NCI-H748 (cell line): ENCODE results near the gene MAGI1.

Experiments
- DNase-seq: peaks from one replicate; lab custom pipeline; 2025; ENCODE audit not compliant: unreplicated experiment; lab: John Stamatoyannopoulos, UW

MAGI1 gene

DNA sequence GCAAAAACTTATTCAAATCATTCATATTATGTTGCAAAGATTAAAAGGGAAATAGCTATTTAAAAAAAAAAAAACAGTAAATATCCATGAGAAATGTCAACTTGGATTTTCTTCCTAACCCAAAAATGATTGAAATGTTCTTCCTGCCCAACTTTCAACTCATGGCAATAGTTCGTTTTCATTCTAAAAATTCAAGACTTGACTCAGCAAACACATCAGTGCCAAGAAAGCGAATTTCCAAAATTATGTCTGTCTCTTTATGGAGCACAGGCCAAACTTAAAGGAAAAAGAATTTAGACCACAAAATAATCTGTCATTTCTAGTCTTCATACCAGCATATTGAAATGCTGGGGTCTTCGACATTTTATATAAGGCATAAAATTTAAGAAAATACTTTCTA lies 63.7 kb downstream of the MAGI1 start:
- DNase-seq, result no peak

DNA sequence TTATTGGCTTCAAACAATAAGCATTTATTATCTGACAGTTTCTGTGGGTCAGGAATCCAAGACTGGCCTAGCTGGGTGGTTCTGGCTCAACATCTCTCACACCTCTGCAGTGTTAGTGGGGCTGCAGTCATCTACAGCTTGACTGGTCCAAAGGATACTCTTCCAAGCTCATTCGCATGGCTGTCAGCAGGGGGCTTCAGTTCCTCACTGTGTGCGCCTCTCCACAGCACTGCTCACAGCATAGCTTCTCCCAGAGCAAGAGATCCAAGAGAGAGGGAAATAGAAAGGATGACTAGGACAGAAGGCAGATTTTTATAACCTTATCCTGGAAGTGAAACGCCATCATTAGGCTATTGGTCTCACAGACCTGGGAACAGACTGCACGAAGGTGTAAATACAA lies 64.2 kb downstream of the MAGI1 start:
- no peak for DNase-seq

DNA sequence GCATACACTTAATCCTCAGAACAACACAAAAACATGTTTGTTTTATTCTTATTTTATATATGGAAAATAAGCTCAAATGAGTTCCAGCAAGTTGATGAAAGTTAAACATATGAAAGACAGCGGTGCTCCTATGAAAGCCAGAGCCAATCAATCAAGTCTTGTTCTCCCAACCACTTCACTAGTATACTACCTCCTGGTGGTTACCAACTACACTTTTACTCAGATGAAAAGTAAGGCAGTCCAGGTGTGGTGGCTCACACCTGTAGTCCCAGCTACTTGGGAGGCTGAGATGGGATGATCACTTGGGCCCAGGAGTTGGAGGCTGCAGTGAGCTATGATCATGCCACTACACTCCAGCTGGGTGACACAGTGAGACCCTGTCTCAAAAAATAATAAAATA lies 66.0 kb downstream of the MAGI1 start:
- DNase-seq, result no peak

DNA sequence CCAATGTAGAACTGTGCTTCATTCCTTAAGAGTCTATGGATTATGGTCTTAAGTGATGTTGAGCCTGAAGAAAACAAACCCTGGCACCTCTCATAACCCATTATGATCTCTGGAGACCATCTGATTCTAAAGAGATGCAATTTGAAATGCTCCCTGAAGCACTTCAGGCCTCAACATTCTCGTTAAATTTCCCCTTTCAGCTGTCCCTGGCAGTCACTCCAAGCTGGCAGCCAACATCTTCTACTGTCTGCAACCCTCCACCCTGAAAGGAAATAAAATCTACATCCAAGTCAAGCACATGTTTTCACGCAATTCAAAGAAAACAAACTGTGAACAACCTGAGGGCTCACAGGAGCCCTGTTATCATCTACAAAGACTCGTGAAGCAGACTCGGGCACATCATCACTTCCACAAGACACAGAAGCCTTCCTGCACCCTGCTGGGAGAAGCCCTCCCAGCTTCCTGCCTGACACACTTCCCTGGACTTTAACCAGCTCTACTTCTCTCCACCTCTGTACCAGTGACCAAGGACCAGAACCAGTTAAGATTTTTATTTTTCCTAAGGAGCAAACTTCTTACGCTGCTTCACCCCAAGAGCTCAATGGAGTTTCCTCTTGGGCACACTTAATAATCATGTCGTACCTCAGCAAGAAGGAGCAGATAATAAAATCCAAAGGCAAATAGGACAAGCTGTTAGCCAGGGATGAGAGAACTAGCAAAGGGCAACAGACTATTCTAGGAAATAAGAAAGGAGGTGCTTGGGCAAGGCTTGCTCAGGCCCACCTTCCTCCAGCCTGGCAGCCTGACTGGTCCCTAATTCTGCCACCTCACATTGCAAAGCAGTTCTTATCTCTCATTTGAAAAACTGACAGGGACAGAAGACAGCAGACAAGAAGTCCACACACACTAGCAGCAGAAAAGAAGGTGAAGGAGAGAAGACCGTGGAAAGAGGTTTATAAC lies 67.1 kb downstream of the MAGI1 start:
- DNase-seq, result no peak

DNA sequence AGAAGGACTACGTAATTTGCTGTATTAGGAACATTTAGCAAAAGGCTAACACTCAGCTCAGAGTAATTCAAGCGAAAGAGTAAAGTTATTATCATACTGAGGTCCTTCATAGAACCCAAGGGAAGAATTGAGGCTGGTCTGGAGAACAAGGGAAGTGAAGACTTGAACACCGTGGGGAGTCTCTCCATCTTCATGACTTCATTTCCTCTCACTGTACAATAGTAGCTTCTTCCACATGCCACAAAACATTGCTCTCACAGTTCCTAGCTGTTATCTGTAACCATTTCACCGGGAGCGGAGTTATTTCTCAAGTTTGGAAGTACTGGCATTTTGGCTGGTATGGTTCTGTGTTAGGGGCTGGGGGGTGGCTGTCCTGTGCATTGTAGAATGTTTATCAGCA lies 69.7 kb downstream of the MAGI1 start:
- no peak for DNase-seq

DNA sequence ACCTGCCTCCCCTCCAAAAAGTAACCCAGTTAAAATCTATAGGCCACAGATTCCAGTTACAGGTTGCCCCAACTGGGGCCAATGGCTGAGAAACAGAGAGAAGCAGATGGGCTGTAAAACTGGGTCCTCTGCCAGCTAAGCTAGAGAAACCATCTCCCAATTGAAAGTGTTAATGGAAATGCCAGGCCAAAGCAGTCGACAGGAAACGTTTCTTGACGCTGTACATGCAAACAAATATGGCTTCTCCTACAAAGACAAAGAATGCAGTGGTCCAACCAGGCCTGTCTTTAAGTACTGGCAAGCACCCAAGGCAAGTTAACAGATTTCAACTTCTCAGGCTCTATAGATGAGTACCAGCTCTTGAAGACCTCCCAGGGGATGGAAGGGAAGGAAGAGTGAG lies 71.3 kb downstream of the MAGI1 start:
- DNase-seq, result no peak

DNA sequence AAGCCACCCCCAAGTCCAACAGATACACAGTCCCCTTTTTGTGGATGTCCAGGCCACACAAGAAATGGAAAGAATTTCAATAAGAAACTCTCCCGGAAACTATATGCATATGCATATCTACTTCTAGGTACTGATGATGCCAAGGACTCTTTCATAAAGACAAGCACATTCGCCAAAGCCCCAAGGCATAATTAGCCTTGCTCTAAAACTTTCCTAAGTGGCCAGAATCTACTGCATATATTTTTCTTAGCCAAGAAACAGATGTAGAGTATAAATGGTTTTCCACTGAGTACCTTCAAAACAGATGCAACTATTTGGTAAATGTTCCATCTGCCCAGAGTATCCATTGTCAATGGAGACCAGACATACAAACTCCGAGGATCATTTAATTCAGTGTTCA lies 73.9 kb downstream of the MAGI1 start:
- DNase-seq, result no peak

DNA sequence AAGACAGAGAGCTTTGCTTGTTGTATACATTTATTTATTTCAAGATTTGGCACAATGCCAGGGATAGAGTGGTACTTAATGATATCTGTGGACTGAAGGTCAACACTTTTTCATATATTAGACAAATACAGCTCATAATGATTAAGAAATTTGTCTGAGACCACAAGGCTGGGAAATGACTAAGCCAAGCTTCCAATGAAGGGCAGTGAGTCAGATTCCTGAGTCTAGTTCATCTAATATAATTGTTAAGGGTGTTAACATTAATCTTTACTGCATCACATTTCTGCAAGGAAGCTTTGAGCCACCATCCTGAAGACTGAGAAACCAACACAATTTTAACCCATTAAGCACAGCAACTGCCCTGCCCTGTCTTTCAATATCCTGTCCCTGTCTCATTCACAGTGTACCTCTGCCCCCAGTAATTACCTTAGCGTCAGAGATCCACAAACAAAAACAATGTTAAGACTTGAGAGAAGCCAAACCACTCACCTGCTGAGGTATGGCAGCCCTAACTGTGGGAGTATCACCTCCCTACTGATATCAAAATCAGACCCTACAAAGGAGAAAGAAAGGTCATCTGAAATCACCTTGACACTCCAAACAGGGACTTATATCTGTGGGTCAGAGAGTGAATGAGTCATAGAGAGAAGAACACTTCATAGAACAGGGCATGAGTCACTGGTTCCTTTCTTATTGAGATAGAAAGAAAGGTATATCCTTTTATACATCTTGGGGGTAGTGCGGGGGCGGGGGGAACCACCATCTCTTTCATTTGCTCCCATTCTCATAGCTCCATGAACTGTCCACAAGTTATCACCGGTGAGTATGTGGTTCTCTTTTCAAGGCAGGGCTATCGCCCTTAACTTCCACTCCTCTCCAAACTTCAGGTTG lies 74.7 kb downstream of the MAGI1 start:
- no peak for DNase-seq

DNA sequence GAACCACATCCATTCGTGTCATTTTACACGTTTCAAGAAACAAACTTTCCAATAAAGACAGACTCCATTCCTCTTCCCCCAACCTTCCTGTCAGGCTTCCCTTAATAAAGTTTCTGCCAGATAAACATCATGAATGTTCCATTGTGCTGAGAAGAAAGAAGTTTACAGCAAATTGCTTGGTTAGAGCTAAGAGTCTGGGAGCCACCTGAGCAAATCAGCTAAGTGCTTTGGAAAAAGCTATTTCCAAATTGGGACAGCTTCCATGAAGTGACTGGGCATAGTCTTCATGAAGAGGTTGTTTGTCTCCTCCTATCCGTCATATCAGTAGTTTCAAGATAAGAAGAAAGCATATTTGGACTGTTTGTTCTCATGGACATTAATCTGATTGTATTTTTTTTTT lies 77.0 kb downstream of the MAGI1 start:
- DNase-seq, result no peak

DNA sequence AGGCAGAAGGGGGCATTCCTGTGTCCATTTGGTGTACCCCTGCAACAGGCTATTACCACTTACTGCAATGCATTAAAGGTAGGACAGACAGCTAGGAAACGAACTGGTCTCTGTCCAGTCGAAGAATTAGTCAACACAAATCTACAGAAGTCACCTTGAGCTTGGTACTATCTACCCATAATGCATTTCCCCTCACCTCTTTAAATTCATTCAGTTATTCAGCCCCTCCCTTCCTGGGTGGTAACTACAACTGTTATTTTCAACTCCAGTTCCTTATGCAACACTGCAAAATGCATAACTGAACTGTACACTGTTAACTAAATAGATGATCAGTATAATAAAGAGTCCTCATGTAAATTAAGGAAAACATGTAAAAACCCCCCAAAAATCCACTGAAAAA lies 77.6 kb downstream of the MAGI1 start:
- no peak for DNase-seq

DNA sequence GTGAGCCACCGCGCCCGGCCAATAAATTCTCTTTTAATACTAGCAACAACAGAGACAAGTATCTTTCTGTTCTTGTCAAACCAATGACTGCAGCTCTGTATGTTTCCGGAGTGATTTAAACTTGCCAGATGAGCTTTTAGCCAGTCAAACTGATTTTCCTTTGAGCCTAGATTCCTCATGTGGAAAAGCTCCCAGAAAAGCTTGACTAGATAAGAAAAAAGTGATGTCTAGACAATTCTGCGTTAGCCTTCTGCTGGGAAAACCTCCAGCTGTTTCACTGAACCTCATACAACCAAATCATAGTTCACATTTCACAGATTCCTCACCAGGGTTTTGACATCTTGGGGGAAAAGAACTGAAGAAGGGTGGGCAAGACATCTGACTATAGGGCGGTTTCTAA lies 78.6 kb downstream of the MAGI1 start:
- DNase-seq, result no peak

DNA sequence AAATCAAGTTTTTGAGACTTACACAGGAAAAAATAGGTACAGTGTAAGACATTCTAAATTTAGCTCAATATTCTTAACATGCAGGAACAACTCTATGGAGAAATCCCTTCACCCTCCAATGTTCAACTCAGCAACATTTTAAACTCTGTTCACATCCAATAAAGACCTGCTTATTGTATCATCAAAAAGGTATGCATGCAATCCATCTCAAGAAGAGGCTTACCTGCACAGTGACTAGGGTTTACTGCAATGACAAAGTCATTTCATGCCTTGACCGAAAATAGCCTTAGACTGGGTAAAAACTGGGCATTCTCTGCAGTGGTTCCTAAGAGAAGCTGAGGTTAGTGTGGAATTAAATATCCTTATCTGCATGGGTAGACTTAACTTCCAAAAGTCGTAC lies 80.5 kb downstream of the MAGI1 start:
- DNase-seq, result no peak

DNA sequence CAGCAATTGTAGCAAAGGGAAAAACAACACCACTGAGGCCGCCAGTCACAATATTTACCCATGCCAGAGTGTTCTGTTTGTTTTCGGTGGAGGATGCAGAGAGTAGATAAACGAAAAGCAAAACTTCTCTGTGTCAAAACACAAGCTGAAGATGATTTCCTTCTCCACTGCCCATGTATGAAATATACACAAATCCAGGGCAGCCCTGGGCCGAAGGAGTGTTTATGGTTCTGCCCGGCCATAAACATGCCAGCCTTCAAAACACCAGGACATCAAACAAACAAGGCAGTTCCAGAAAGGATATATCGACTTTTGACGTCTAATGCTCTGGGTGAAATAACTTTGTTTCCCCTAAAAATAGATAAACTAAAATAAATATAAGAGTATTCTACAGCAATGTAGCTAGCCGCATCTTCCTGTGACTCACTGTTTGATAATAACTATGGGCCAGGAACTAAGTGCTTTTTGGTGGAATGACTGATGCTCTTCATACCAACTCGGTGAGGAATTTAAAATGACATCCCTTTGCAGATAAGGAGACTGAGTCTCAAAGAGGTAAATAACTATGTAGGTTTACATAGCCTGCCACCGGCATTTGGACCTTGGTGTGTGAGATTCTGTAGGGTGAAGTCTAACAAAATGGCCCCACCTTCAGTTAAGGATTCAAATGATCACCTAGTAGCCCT lies 82.8 kb downstream of the MAGI1 start:
- DNase-seq, result no peak

DNA sequence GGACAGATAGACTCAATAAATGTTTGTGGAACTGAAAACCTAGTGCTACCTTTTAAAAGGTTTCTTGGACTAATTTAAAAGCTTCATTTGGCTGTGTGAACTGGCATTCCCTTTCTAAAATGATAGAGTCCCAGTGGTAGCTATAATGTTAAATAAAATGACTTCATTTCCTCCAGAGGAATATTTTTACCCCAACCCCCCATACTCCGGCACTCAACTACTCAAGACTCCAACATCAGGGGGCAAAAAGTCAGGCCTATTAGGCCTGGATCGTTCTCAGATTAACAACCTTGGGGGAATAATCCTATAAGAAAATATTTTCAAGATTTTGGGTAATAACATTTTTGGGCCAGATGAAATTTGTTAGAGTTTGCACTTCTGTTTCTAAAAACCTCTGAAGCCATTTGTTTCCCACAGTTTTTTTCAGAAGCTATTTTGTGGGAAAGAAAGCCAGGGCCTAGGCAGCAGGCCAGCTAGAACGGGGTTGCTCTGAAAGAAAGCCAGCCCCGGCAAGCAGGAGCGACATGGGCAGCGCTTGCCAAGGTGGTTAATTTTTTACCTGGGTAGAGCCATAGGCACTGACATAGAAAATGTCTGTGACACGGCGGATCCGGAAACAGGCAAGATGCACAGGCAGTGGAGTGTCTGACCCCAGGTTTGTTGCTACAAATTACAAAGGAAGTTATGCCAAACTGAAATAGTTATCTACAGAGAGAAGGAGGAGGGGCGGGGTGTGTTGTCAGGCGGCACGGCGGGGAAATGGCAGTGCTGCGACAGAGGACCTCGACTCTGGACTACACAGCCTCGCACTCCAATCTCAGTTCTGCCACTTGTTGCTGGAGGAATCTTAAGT lies 84.6 kb downstream of the MAGI1 start:
- DNase-seq, result no peak

DNA sequence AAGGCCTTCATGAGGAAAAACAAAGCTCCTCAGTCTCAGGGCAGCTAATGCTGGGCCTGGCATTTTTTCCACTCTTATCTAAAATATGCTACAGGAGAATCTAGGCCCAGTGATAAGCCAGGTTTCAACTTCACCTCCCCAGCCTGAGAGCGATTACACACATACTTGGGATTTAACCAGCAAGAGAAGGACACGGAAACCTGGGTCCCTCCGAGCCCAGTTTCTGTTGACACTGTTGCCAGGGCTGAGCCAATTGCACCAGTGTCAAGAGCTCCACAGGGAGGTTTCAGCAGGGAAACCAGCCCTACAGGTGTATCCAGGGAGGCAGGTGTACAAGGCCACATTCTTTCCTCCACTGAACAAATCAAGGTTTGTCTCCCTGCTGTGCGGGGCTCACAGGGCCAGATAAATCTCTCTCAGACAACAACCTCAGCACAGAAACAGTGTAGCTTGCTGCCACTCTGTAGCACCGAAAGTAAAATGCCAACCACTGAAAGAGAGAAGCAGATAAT lies 85.4 kb downstream of the MAGI1 start:
- peak; percentile 95 for DNase-seq

DNA sequence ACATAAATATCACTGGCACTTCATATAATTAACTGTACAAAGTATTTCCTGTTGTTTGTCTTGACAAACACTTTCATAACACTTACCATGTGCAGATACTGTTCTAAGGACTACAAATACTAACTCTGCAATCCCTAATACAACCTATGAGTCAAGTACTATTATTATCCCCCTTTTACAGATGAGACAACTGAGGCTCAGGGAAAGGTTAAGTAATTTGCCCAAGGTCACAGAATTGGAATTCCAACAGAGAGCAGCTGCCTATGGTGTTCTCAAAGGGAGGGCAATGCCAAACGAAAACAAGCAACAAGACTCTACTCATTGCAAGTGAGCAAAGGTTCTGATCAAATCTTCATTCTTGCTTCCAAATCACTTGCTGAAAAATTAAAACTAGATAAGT lies 85.9 kb downstream of the MAGI1 start:
- DNase-seq, result no peak

DNA sequence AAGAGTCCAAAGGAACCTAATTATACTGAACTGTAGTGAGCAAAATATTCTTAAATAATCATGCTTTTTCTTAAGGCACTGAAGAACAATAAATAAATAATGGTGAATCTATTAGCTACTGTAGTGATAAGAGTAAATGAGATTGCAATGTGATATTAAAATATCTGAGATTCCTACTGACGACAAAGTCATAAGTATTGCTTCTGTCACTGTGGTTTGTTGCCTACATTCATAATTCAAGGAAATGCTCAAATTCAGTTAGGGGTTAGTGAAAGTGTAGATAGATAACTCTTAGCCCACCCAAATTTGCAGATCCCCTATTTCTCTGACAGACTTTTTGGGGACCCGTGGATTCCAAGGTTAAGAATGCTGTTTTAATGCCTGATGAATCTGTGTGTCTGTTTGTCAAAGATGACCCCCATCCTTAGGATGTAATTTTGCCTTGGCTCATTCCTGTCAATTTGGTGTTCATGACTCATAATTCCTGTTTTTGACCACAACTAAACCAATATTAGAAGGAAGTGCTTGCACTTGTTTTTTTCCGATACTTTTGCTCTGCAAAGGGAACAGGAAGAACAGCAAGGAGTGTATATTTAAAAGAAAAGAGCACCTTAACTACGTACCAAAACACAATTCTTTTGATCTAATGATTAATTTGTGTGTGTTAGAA lies 86.7 kb downstream of the MAGI1 start:
- no peak for DNase-seq

DNA sequence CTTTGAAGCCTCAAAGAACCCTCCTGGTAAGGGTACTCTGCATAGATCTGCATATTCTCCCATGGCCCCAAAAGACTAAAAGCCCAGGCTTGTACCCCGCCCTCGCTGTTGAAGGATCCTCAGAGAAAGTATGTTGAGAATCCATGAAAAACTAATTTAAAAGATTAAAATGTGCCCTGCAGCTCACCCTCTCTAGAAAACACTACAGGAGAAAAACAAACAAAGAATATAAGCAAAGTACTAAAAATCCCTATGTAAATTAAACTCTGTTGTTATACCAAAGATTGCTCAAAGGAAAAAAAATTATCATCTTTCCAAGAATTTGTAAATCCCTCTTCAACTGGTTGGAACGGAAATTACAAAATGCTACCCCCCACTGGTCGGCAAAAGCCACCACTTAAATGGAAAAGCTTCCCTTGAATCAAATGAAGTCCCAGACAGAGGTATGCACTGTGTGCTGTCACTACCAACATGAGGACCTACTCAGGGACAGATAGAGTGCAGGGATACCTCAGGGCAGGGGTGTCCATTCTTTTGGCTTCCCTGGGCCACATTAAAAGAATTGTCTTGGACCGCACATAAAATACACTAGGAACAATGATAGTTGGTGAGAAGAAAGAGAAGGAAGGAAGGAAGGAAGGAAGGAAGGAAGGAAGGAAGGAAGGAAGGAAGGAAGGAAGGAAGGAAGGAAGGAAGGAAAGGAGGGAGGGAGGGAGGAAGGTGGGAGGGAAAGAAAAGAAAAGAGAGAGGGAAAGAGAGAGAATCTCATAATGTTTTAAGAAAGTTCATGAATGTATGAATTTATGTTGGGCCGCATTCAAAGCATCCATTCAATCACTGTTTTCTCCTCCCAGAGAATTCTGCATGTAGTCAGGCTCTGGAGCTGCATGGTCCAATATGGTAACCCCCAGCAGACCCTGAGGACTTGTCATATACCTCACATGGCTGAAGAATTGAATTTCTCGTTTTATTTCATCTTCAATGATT lies 88.1 kb downstream of the MAGI1 start:
- DNase-seq, result no peak
